Measurements from ENCODE around the gene TMPRSS15.

Gene TMPRSS15

DNA sequence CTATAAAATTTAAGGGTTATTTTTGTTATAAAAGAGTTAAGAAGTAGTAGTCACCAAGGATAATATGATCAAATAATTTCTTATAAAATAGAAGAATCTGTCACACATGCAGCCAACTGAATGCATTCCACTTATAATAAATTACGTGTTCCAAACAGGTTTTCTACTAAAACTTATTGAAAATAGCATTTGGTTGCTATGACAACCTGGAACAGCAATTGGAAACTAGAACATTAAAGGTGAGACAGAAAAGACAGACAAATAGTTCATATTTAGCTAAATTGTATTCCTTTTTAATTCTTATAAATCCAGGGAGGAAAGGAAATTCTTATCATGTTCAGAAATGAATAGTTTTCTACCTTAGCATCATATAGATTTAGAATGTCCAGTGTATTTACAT lies 168.0 kb downstream of the TMPRSS15 start:
- no peak for DNase-seq

DNA sequence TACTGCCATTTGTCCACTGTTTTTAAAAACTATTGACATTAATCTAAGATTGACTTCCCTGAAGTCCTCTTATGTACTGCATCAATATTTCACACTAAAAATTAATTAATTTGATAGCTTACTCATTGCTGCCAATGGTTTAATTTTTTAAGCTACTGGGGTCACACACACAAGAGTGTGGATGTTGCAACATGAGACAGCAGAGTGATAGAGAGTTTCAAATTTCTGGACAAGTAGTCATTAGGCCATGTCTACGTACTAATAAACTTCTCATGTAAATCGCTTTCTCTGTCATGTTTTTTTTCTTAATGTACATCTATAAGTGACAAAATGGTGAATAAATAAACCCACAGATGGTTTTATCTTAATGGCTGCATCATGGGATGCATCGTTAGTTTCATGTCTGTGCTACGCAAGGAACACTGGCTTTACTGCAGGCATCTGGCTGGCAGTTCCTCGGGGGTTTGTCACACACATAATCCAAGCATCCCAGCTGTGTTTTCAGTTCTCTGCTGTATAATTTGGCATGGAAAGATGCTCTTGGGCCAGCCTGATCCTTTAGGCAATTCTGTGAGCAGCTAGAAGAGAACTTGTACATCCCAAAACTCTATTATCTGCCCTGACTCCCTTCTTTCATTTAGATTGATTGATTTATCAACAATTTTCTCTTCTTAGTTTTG lies 175.4 kb downstream of the TMPRSS15 start:
- DNase-seq: no peak

DNA sequence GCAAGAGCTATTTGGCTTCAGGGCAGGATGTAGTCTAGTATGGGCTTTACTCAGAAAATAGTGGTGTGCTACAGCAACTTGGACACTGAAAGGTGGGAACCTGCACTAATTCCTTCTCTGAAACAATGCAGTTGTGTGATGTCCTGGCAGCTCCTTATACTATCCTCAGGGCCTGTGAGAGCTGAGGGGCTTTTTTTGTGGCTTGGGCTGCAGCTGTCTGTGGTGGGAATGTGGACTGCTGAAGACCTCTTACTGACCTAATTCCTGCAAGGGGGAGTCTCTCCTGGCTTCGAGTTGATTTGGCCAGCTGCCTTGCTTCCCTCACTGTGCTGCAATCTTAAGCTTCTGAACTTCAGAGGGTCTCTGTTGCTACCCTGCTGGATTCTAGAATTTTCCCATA lies 181.2 kb downstream of the TMPRSS15 start:
- DNase-seq: no peak

DNA sequence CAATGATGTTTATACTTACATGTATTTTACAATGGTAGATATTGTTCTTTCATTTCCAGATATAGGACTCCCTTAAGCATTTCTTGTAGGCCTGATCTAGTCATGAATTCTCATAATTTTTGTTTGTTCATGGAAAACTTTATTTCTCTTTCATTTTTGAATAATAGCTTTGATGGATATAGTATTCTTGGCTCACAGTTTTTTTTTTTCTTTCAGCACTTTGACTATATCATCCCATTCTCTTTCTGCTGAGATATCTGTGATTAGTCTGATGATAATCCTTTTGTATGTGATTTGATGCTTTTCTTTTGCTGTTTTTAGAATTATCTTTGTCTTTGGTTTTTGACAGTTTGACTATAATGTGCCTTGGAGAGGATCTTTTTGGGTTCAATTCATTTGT lies 183.1 kb downstream of the TMPRSS15 start:
- no peak for DNase-seq

Data from C1 segment of cervical spinal cord (tissue), 14 donors.